HFFc6 (cell line): ENCODE data around the gene EML1. TPM values are rescaled to one million over a fixed set of nuclear protein-coding genes. Genes with fewer than 3 reads are reported as not detected.
A peak's percentile ranks its signal among the peaks of the same experiment; 100 is the strongest.

ENCODE experiments used
- DNase-seq: peaks from one replicate; pipeline ENCODE4 v3.0.0-alpha.2; 2018
- H3K27ac Mint-ChIP-seq: 2 replicates; pipeline ENCODE4 v1.8.0; 2020; ENCODE audit warnings: mild to moderate bottlenecking, mixed read lengths
- H3K27me3 Mint-ChIP-seq: 2 replicates; pipeline ENCODE4 v1.8.0; 2021; ENCODE audit warnings: mild to moderate bottlenecking, moderate library complexity, mixed read lengths; ENCODE audit not compliant: insufficient read depth
- H3K36me3 Mint-ChIP-seq: 2 replicates; pipeline ENCODE4 v1.8.0; 2021; ENCODE audit warnings: low read depth, mixed read lengths
- H3K4me1 Mint-ChIP-seq: 2 replicates; pipeline ENCODE4 v1.8.0; 2020; ENCODE audit warnings: low read depth, mixed read lengths
- H3K4me3 Mint-ChIP-seq: 2 replicates; pipeline ENCODE4 v1.8.0; 2020; ENCODE audit warnings: mild to moderate bottlenecking, moderate library complexity, mixed read lengths
- H3K9me3 Mint-ChIP-seq: 2 replicates; pipeline ENCODE4 v1.8.0; 2020; ENCODE audit warnings: mild to moderate bottlenecking, mixed read lengths
- CTCF ChIP-seq: fragments of 200-600 bp; sonication (generic); IDR thresholded peaks from 2 replicates; pipeline ENCODE4 v1.5.0; 2021; ENCODE audit warnings: antibody characterized with exemption, mild to moderate bottlenecking
- total RNA-seq, 6 experiments: library from RNA; stranded (reverse); fragmentation: NEBNext Ultra II Directional; extraction: Animal tissue kit (Norgen Biotek cat#: 25700); gene quantifications; 2 replicates in 1 of 6; 3 replicates in 5 of 6; pipeline ENCODE4 v1.2.3, GENCODE V29; 2021

Gene EML1
- total RNA-seq, 6 experiments from 2014 or later, result 13.2 to 27.6 (median 22.2) TPM

DNA sequence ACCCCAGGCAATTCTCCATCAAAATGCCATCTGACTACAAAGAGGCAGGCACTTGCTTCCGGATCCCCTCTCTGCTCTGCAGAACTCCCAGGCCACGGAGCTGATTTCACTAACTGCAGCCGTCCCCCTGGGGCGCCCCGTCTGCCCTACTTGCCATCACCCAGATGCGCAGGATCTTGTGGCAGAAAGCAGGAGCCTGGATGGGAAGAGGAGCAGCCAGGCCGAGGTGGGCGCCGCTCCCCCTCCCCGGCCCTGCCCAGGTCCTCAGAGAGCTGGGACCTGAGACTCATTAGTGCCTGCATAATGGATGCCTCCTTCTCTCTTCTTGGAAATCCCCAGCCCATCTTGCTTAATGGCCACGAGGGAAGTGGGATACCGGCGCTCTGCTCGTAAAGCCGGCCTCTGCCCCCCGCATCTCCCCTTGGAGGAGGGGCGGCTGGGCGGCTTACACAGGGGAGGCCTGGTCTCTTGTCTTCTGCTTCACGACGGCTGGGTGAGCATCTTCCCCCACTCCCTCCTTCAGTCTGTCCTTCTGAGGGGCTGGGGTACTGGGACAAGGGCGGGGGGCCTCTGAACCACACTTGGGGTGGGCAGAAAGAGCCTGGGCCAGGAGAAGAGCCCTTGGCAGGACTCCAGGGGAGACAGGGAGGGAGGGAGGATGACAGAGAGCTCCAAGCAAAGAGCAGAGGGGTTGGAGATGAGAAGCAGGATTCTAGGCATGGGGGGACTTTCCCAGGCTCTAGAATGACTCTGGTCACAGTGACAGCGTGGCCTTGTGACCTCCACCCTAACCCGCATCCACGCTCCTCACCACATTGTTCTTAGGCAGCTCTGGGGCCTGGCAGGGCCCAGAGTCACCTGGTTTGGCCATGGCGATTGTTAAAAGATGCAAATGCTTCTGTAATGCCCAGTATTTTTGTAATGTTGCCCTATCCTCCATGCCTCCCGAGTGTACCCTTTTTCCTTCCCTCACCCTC, 19.4 kb upstream of the EML1 start:
- Mint-ChIP-seq H3K4me1 (peaks cover 55% of the 10 kb centered on the region), H3K27me3 (peaks cover 1% of the 10 kb centered on the region), H3K4me3 (no peak overlapping the region), H3K36me3 (peaks cover 12% of the 10 kb centered on the region), H3K9me3 (peaks cover 8% of the 10 kb centered on the region), H3K27ac (no peak overlapping the region)
- no peak for DNase-seq
- no peak for TF ChIP-seq CTCF

DNA sequence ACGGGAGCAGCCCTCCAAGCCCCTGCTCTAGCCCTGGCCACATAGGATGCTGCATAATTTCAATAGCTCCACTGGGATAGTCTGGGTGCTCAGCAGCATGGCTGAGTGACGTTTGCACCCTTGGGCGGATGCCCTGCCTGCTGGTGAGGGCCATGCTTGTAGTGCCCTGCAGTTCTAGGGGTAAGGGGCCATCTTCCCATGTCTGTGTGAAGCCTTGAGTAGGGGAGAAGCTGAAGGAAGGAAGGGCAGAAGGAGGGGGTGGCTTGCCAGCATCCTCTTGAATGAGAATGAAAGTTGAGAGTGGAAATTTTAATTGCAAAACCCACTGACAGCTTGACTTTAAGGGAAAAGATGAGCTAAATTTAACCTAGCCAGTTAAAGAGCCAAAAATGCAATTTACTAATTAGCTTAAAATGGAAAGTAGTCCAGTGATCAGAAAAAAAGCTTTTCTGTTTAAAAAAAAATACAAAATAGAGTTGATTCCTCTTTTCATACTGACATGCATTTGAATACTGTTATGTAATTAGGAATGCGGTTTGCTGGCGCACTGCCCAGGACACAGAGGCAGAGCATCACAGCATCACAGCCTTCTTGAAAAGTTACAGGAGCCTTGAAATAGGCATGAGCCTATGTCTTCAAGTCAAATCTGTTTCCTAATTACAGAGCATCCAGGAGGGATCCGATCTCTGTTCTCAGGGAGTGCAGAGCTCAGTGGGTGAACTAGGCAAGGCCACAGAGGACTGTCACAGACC, 18.5 kb upstream of the EML1 start:
- H3K27ac Mint-ChIP-seq, result no peak overlapping the region
- peaks cover 64% of the 10 kb centered on the region for H3K4me1 Mint-ChIP-seq
- H3K27me3 Mint-ChIP-seq, result peaks cover 1% of the 10 kb centered on the region
- H3K9me3 Mint-ChIP-seq, result peaks cover 17% of the 10 kb centered on the region
- H3K4me3 Mint-ChIP-seq, result no peak overlapping the region
- peaks cover 21% of the 10 kb centered on the region for H3K36me3 Mint-ChIP-seq
- no peak for DNase-seq
- TF ChIP-seq CTCF, result no peak

GRCh38 chr14:99775351-99775750, 17.9 kb upstream of the EML1 start:
- H3K27me3 Mint-ChIP-seq, result peaks cover 1% of the 10 kb centered on the region; the same call in 1 of the 2 replicates
- no peak for TF ChIP-seq CTCF
- no peak for DNase-seq
- peaks cover 27% of the 10 kb centered on the region for H3K36me3 Mint-ChIP-seq
- no peak overlapping the region for H3K27ac Mint-ChIP-seq
- H3K4me3 Mint-ChIP-seq, result no peak overlapping the region
- peaks cover 70% of the 10 kb centered on the region for H3K4me1 Mint-ChIP-seq
- peaks cover 24% of the 10 kb centered on the region for H3K9me3 Mint-ChIP-seq

GRCh38 chr14:99777951-99778350, 15.3 kb upstream of the EML1 start:
- no peak for DNase-seq
- peaks cover 39% of the 10 kb centered on the region for H3K36me3 Mint-ChIP-seq
- peak overlapping the region; percentile 8; the same call in 1 of the 2 replicates for H3K27ac Mint-ChIP-seq
- TF ChIP-seq CTCF, result no peak
- peaks cover 34% of the 10 kb centered on the region for H3K9me3 Mint-ChIP-seq
- H3K4me1 Mint-ChIP-seq, result peaks cover 71% of the 10 kb centered on the region
- H3K27me3 Mint-ChIP-seq, result peaks cover 1% of the 10 kb centered on the region
- no peak overlapping the region for H3K4me3 Mint-ChIP-seq

- peak overlapping the region; percentile 88 for H3K27ac Mint-ChIP-seq
- TF ChIP-seq CTCF, result peak; percentile 25; the same call in 1 of the 2 replicates
- H3K4me3 Mint-ChIP-seq, result no peak overlapping the region; the same call in 1 of the 2 replicates
- peaks cover 39% of the 10 kb centered on the region for H3K36me3 Mint-ChIP-seq
- DNase-seq, result peak; percentile 87
- H3K4me1 Mint-ChIP-seq, result peaks cover 55% of the 10 kb centered on the region
- peaks cover 6% of the 10 kb centered on the region for H3K27me3 Mint-ChIP-seq
- H3K9me3 Mint-ChIP-seq, result peaks cover 34% of the 10 kb centered on the region
Observed at GRCh38 chr14:99779751-99780150, 13.5 kb upstream of the EML1 start.
